IPS-15b (cell line): Measurements from ENCODE around the gene KPNA1.
"Not testable (repeated sequence)": the region's sequence is repeated elsewhere in the genome, so short reads cannot be mapped to it uniquely, and the experiment has no call there.

Source experiments
- H3K27me3 ChIP-seq: one replicate; pipeline ENCODE4 v1.6.1; 2013; ENCODE audit warnings: low read length; ENCODE audit not compliant: control insufficient read depth, insufficient read depth
- H3K36me3 ChIP-seq: one replicate; pipeline ENCODE4 v1.6.1; 2013; ENCODE audit warnings: low read length; ENCODE audit not compliant: control insufficient read depth, insufficient read depth
- H3K4me1 ChIP-seq: one replicate; pipeline ENCODE4 v1.6.1; 2013; ENCODE audit warnings: mild to moderate bottlenecking, low read length; ENCODE audit not compliant: control insufficient read depth, insufficient read depth
- H3K4me3 ChIP-seq: one replicate; pipeline ENCODE4 v1.5.1; 2013; ENCODE audit warnings: low read depth, low read length
- H3K9ac ChIP-seq: one replicate; pipeline ENCODE4 v1.6.1; 2013; ENCODE audit warnings: low read depth, mild to moderate bottlenecking, low read length
- H3K9me3 ChIP-seq: one replicate; pipeline ENCODE4 v1.6.1; 2013; ENCODE audit warnings: mild to moderate bottlenecking, low read length; ENCODE audit not compliant: control insufficient read depth, insufficient read depth

Gene KPNA1

GRCh38 chr3:122500964-122501363 lies 13.8 kb downstream of the KPNA1 start:
- peaks cover 25% of the 10 kb centered on the region for H3K4me1 ChIP-seq
- not testable (repeated sequence) for H3K36me3 ChIP-seq, H3K4me3 ChIP-seq, H3K27me3 ChIP-seq, H3K9ac ChIP-seq, H3K9me3 ChIP-seq

GRCh38 chr3:122498152-122498551 lies 16.6 kb downstream of the KPNA1 start:
- H3K9me3 ChIP-seq, result no peaks in the 10 kb centered on the region
- H3K36me3 ChIP-seq, result peaks cover 2% of the 10 kb centered on the region
- no peaks in the 10 kb centered on the region for H3K27me3 ChIP-seq
- peaks cover 21% of the 10 kb centered on the region for H3K4me1 ChIP-seq
- no peak overlapping the region for H3K4me3 ChIP-seq
- H3K9ac ChIP-seq, result no peak overlapping the region

GRCh38 chr3:122497425-122497824 lies 17.3 kb downstream of the KPNA1 start:
- H3K4me3 ChIP-seq, result no peak overlapping the region
- peaks cover 19% of the 10 kb centered on the region for H3K4me1 ChIP-seq
- H3K36me3 ChIP-seq, result peaks cover 2% of the 10 kb centered on the region
- no peaks in the 10 kb centered on the region for H3K9me3 ChIP-seq
- H3K9ac ChIP-seq, result no peak overlapping the region
- H3K27me3 ChIP-seq, result no peaks in the 10 kb centered on the region

GRCh38 chr3:122496508-122496907 lies 18.2 kb downstream of the KPNA1 start:
- H3K36me3 ChIP-seq, result peaks cover 2% of the 10 kb centered on the region
- H3K27me3 ChIP-seq, result no peaks in the 10 kb centered on the region
- peak overlapping the region; percentile 10 for H3K9ac ChIP-seq
- peaks cover 10% of the 10 kb centered on the region for H3K4me1 ChIP-seq
- H3K4me3 ChIP-seq, result no peak overlapping the region
- no peaks in the 10 kb centered on the region for H3K9me3 ChIP-seq

GRCh38 chr3:122493296-122493695 lies 21.4 kb downstream of the KPNA1 start:
- no peaks in the 10 kb centered on the region for H3K9me3 ChIP-seq
- no peaks in the 10 kb centered on the region for H3K27me3 ChIP-seq
- no peak overlapping the region for H3K9ac ChIP-seq
- H3K4me3 ChIP-seq, result no peak overlapping the region
- peaks cover 2% of the 10 kb centered on the region for H3K36me3 ChIP-seq
- H3K4me1 ChIP-seq, result peaks cover under 1% of the 10 kb centered on the region

- no peak overlapping the region for H3K9ac ChIP-seq
- H3K4me1 ChIP-seq, result no peaks in the 10 kb centered on the region
- H3K9me3 ChIP-seq, result no peaks in the 10 kb centered on the region
- no peak overlapping the region for H3K4me3 ChIP-seq
- H3K27me3 ChIP-seq, result no peaks in the 10 kb centered on the region
- H3K36me3 ChIP-seq, result no peaks in the 10 kb centered on the region
Measured at GRCh38 chr3:122488262-122488973, 26.3 kb downstream of the KPNA1 start.

GRCh38 chr3:122484985-122485384 lies 29.8 kb downstream of the KPNA1 start:
- Histone ChIP-seq H3K36me3 (no peaks in the 10 kb centered on the region), H3K9ac (no peak overlapping the region), H3K27me3 (no peaks in the 10 kb centered on the region), H3K4me3 (no peak overlapping the region), H3K4me1 (peaks cover 3% of the 10 kb centered on the region), H3K9me3 (no peaks in the 10 kb centered on the region)

- Histone ChIP-seq H3K27me3 (no peaks in the 10 kb centered on the region), H3K4me3 (no peak overlapping the region), H3K4me1 (peaks cover 3% of the 10 kb centered on the region), H3K9me3 (no peaks in the 10 kb centered on the region), H3K9ac (no peak overlapping the region), H3K36me3 (no peaks in the 10 kb centered on the region)
Measured at GRCh38 chr3:122481390-122481789, 33.3 kb downstream of the KPNA1 start.

GRCh38 chr3:122476532-122476931 lies 38.2 kb downstream of the KPNA1 start:
- H3K4me3 ChIP-seq, result no peak overlapping the region
- no peaks in the 10 kb centered on the region for H3K27me3 ChIP-seq
- no peaks in the 10 kb centered on the region for H3K36me3 ChIP-seq
- H3K4me1 ChIP-seq, result no peaks in the 10 kb centered on the region
- H3K9me3 ChIP-seq, result no peaks in the 10 kb centered on the region
- no peak overlapping the region for H3K9ac ChIP-seq

- Histone ChIP-seq H3K4me1 (peaks cover 8% of the 10 kb centered on the region), H3K9me3 (no peaks in the 10 kb centered on the region), H3K9ac (no peak overlapping the region), H3K27me3 (no peaks in the 10 kb centered on the region), H3K4me3 (no peak overlapping the region), H3K36me3 (no peaks in the 10 kb centered on the region)
Measured at GRCh38 chr3:122475316-122475715, 39.4 kb downstream of the KPNA1 start.

GRCh38 chr3:122469659-122470058 lies 45.1 kb downstream of the KPNA1 start:
- no peak overlapping the region for H3K4me3 ChIP-seq

GRCh38 chr3:122468896-122469533 lies 45.7 kb downstream of the KPNA1 start:
- H3K9ac ChIP-seq, result no peak overlapping the region

More at GRCh38 chr3:122469659-122470058, 45.1 kb downstream of the KPNA1 start:
- Histone ChIP-seq H3K4me1 (peaks cover 29% of the 10 kb centered on the region), H3K36me3 (no peaks in the 10 kb centered on the region), H3K27me3 (no peaks in the 10 kb centered on the region), H3K9ac (no peak overlapping the region), H3K9me3 (no peaks in the 10 kb centered on the region)

More at GRCh38 chr3:122468896-122469533, 45.7 kb downstream of the KPNA1 start:
- Histone ChIP-seq H3K27me3 (no peaks in the 10 kb centered on the region), H3K9me3 (no peaks in the 10 kb centered on the region), H3K4me1 (peaks cover 29% of the 10 kb centered on the region), H3K4me3 (no peak overlapping the region), H3K36me3 (no peaks in the 10 kb centered on the region)
